Sigmoid colon (tissue), 7 donors: Measurements from ENCODE around the gene MYO5A. TPM values are rescaled to one million over a fixed set of nuclear protein-coding genes. Genes with fewer than 3 reads are reported as not detected.

Experiments used
- DNase-seq: peaks from one replicate; pipeline ENCODE4 v3.0.0-alpha.2; 2019
- H3K27ac ChIP-seq, 4 donors: fragments of 200-600 bp; sonication (generic); one replicate each; pipeline ENCODE4 v1.5.1; 2016 to 2019; ENCODE audit warnings: mild to moderate bottlenecking in 1 of 4
- H3K27me3 ChIP-seq, 3 donors: fragments of 200-600 bp; sonication (generic); one replicate each; pipeline ENCODE4 v1.5.1; 2019; ENCODE audit warnings: mild to moderate bottlenecking in 1 of 3
- H3K36me3 ChIP-seq, 4 donors: fragments of 200-600 bp; sonication (generic); one replicate each; pipeline ENCODE4 v1.5.1; 2016 to 2019
- H3K4me1 ChIP-seq, 4 donors: fragments of 200-600 bp; sonication (generic); one replicate each; pipeline ENCODE4 v1.5.1; 2017 to 2019
- H3K4me3 ChIP-seq, 4 donors: fragments of 200-600 bp; sonication (generic); one replicate each; pipeline ENCODE4 v1.5.1; 2017 to 2019; ENCODE audit warnings: mild to moderate bottlenecking in 2 of 4, moderate library complexity in 1 of 4
- H3K9me3 ChIP-seq, 4 donors: fragments of 200-600 bp in 3 of 4; sonication (generic) in 3 of 4; one replicate each; pipeline versions ENCODE4 v1.5.1 to v1.6.1; 2013 to 2019
- CTCF ChIP-seq, 4 experiments: fragments of 450-650 bp in 3 of 4; fragments of 200-600 bp in 1 of 4; IDR thresholded peaks; one replicate each; pipeline ENCODE4 v1.5.1; 2016 to 2019; ENCODE audit warnings: antibody characterized with exemption in 4 of 4, mild to moderate bottlenecking in 3 of 4, moderate library complexity in 2 of 4
- EP300 ChIP-seq, 4 donors: sonication (generic); formaldehyde crosslinking; IDR thresholded peaks; one replicate each; pipeline ENCODE4 v1.6.1; 2017; ENCODE audit warnings: antibody characterized with exemption in 4 of 4
- POLR2A ChIP-seq, 2 donors: fragments of 450-650 bp; IDR thresholded peaks; one replicate each; pipeline ENCODE4 v1.6.1; 2016; ENCODE audit warnings: antibody characterized with exemption in 2 of 2, mild to moderate bottlenecking in 2 of 2, moderate library complexity in 2 of 2
- POLR2AphosphoS5 ChIP-seq, 4 donors: sonication (generic); formaldehyde crosslinking; IDR thresholded peaks; one replicate each; pipeline ENCODE4 v1.6.1; 2017; ENCODE audit warnings: antibody characterized with exemption in 4 of 4
- WGBS, 2 donors: extraction: QIAGEN DNeasy Blood & Tissue Kit; methylation state at CpG; one replicate each; pipeline ENCODE4 v1.1.7; 2013; 5-methylcytosine and 5-hydroxymethylcytosine counted together
- intact Hi-C: fragments of 100-400 bp; cut with DNase I; formaldehyde crosslinking; loops from one replicate; pipeline ENCODE4 v1.15.1; 2023
- polyA plus RNA-seq, 3 donors: library from polyadenylated mRNA; stranded (reverse); fragments of 200-250 nt; gene quantifications; one replicate each; pipeline ENCODE4 v1.2.3, GENCODE V29; 2013
- total RNA-seq, 4 donors: library from RNA; depleted of rRNA; stranded (reverse); fragments of >200 nt; gene quantifications; one replicate each; pipeline ENCODE4 v1.1.0, GENCODE V29; 2016
- donor health status: healthy with polysubstance abuse.
- donor health status: Bipolar disorder and iron deficiency.
- donor health status: healthy.

The MYO5A gene
- total and polyA plus RNA-seq, 7 donors: 2.1 to 46.0 (median 23.5) TPM

- TF ChIP-seq POLR2AphosphoS5 (IDR thresholded peaks at IDR 0.05) (no peak), CTCF (IDR thresholded peaks at IDR 0.05) (no peak), POLR2A (IDR thresholded peaks at IDR 0.05) (no peak), EP300 (IDR thresholded peaks at IDR 0.05) (no peak)
- H3K9me3 ChIP-seq: no peaks in the 10 kb centered on the region
- peaks cover 5 to 56% (median 13%) of the 10 kb centered on the region in 4 donors for H3K36me3 ChIP-seq
- H3K4me3 ChIP-seq: no peak overlapping the region
- 60 to 87% methylated on average over 2 of the region's 2 CpGs for WGBS, 2 donors
- no peak for DNase-seq
- H3K27ac ChIP-seq: no peak overlapping the region
- no peaks in the 10 kb centered on the region for H3K4me1 ChIP-seq
- intact Hi-C loops: loop anchor here (5.0 kb wide), 1 partner anchor 71 kb away; no protein-coding TSS in a partner anchor
- H3K27me3 ChIP-seq: no peaks in the 10 kb centered on the region
These were observed 200.0 kb downstream of the MYO5A start for GRCh38 chr15:52328680-52329079.

DNA sequence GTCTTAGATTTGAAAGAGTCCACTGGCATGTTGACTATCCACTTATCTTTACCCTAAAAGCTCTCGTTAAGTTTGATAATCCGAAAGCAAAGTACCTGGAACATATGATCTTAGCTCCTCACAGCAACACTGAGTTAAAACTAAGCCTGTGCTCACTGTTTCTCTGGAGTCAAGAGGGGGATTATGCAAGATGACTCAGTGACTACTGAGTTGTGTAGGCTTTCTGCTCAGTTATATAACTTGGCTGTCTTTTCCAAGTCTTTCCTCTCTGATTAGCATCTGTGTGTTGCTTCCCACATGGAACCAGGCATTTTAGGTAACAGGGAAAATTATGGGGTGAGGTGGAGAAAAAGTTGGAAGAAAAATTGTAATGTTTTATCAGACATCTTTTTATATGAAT, 201.9 kb downstream of the MYO5A start:
- Histone ChIP-seq H3K4me3 (no peak overlapping the region), H3K4me1 (no peaks in the 10 kb centered on the region), H3K27ac (no peak overlapping the region), H3K36me3 (peaks cover 5 to 63% (median 13%) of the 10 kb centered on the region in 4 donors), H3K27me3 (no peaks in the 10 kb centered on the region), H3K9me3 (no peaks in the 10 kb centered on the region)
- 76 to 79% methylated on average over 2 of the region's 2 CpGs for WGBS, 2 donors
- intact Hi-C loops: loop anchor here (5.0 kb wide), 1 partner anchor 69 kb away; no protein-coding TSS in a partner anchor
- no peak for DNase-seq
- TF ChIP-seq POLR2A (IDR thresholded peaks at IDR 0.05) (no peak), CTCF (IDR thresholded peaks at IDR 0.05) (no peak), EP300 (IDR thresholded peaks at IDR 0.05) (no peak), POLR2AphosphoS5 (IDR thresholded peaks at IDR 0.05) (no peak)

DNA sequence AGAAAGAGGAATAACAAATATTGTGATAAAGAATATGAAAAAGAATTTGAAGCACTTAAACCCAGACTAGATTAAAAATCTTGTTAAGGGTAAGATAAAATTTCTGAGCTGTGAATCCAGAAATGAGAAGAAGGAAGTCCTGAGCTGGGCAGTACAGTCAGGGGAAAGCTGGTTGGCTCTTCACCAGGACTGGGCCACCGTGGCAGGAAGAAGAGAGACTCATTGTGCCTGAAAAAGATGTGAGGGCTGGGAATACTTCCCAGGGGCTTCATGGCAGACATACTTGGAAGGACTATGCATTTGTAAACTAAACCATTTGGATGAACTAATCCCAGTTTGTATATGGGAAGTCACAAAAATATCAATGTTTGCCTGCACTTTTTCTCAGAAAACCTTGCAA, 204.6 kb downstream of the MYO5A start:
- Histone ChIP-seq H3K36me3 (peaks cover 5 to 72% (median 27%) of the 10 kb centered on the region in 4 donors), H3K27me3 (no peaks in the 10 kb centered on the region), H3K4me1 (no peaks in the 10 kb centered on the region), H3K27ac (no peak overlapping the region), H3K9me3 (no peaks in the 10 kb centered on the region), H3K4me3 (no peak overlapping the region)
- intact Hi-C loops: no loop called here
- no peak for DNase-seq
- TF ChIP-seq EP300 (IDR thresholded peaks at IDR 0.05): no peak
- WGBS, 2 donors: 51 to 55% methylated on average over 1 of the region's 1 CpG

- H3K9me3 ChIP-seq: no peaks in the 10 kb centered on the region
- no peak for TF ChIP-seq EP300 (IDR thresholded peaks at IDR 0.05)
- no peak for TF ChIP-seq CTCF (IDR thresholded peaks at IDR 0.05)
- no peak for TF ChIP-seq POLR2A (IDR thresholded peaks at IDR 0.05)
- TF ChIP-seq POLR2AphosphoS5 (IDR thresholded peaks at IDR 0.05): no peak
- H3K4me1 ChIP-seq: no peaks in the 10 kb centered on the region
- H3K4me3 ChIP-seq: no peak overlapping the region
- 94 to 97% methylated on average over 13 of the region's 13 CpGs for WGBS, 2 donors
- intact Hi-C loops: no loop called here
- no peak for DNase-seq
- H3K36me3 ChIP-seq: peaks cover 5 to 79% (median 24%) of the 10 kb centered on the region in 4 donors
- no peaks in the 10 kb centered on the region for H3K27me3 ChIP-seq
- no peak overlapping the region for H3K27ac ChIP-seq
These were observed 209.8 kb downstream of the MYO5A start for GRCh38 chr15:52318729-52319500.

DNA sequence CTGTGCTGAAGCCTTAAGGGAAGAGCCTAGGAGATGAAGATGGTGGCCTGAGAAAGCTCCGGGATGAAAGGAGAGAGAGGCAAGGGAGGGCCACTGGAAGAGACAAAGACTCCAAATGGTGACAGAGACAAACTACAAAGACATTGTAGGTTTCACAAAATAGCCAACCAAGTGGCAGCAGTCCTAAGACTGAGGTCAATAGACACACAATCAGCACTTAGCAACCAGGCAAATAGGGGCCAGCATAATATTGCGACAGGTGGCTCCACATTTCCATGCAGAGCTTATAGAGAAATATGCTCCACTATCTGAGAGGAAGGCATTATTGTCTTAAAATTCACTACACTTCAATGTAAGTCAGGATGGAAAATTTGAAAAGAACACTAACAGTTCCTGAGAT, 211.0 kb downstream of the MYO5A start:
- no peaks in the 10 kb centered on the region for H3K4me1 ChIP-seq
- H3K27me3 ChIP-seq: no peaks in the 10 kb centered on the region
- 94 to 95% methylated on average over 2 of the region's 2 CpGs for WGBS, 2 donors
- intact Hi-C loops: no loop called here
- no peak overlapping the region for H3K4me3 ChIP-seq
- H3K36me3 ChIP-seq: peaks cover 5 to 85% (median 29%) of the 10 kb centered on the region in 4 donors
- no peak overlapping the region for H3K27ac ChIP-seq
- no peaks in the 10 kb centered on the region for H3K9me3 ChIP-seq
- no peak for DNase-seq
- TF ChIP-seq POLR2A (IDR thresholded peaks at IDR 0.05): no peak
- no peak for TF ChIP-seq EP300 (IDR thresholded peaks at IDR 0.05)
- no peak for TF ChIP-seq CTCF (IDR thresholded peaks at IDR 0.05)
